Neural progenitor cell (in vitro differentiated cells): ENCODE results near the gene VPS13D. TPM values are rescaled to one million over a fixed set of nuclear protein-coding genes. Genes with fewer than 3 reads are reported as not detected.

ENCODE experiments used
- DNase-seq: peaks from one replicate; pipeline ENCODE4 v3.0.0-alpha.2; 2016; ENCODE audit warnings: low spot score
- H2AFZ ChIP-seq: fragments of 200-600 bp; sonication (generic); replicated peaks from 2 replicates; pipeline ENCODE4 v1.6.1; 2016; ENCODE audit warnings: antibody characterized with exemption
- H3F3A ChIP-seq: fragments of 200-600 bp; sonication (generic); 2 replicates; pipeline ENCODE4 v1.6.1; 2016; ENCODE audit warnings: antibody characterized with exemption, low read depth
- H3K27ac ChIP-seq: fragments of 200-600 bp; sonication (generic); 2 replicates; pipeline ENCODE4 v1.5.1; 2016; ENCODE audit warnings: mild to moderate bottlenecking
- H3K27me3 ChIP-seq: fragments of 200-600 bp; sonication (generic); 2 replicates; pipeline ENCODE4 v1.6.1; 2016; ENCODE audit warnings: mild to moderate bottlenecking, moderate library complexity
- H3K36me3 ChIP-seq: fragments of 200-600 bp; sonication (generic); 2 replicates; pipeline ENCODE4 v1.5.1; 2016
- H3K4me1 ChIP-seq: fragments of 200-600 bp; sonication (generic); 2 replicates; pipeline ENCODE4 v1.6.1; 2016; ENCODE audit warnings: mixed run types
- H3K4me2 ChIP-seq: fragments of 200-600 bp; sonication (generic); 2 replicates; pipeline ENCODE4 v1.6.1; 2016
- H3K4me3 ChIP-seq: fragments of 200-600 bp; sonication (generic); 2 replicates; pipeline ENCODE4 v1.5.1; 2016
- H3K79me2 ChIP-seq: fragments of 200-600 bp; sonication (generic); 2 replicates; pipeline ENCODE4 v1.6.1; 2016; ENCODE audit warnings: low read depth
- H3K9ac ChIP-seq: fragments of 200-600 bp; sonication (generic); 2 replicates; pipeline ENCODE4 v1.6.1; 2016
- H3K9me3 ChIP-seq: fragments of 200-600 bp; sonication (generic); 2 replicates; pipeline ENCODE4 v1.5.1; 2016; ENCODE audit warnings: low read depth
- H4K20me1 ChIP-seq: fragments of 200-600 bp; sonication (generic); 2 replicates; pipeline ENCODE4 v1.6.1; 2016; ENCODE audit warnings: low read depth
- H3K27ac Mint-ChIP-seq: 3 replicates; pipeline ENCODE4 v1.8.0; 2021; ENCODE audit warnings: mixed read lengths
- H3K27me3 Mint-ChIP-seq: 2 replicates; pipeline ENCODE4 v1.8.0; 2022; ENCODE audit warnings: low read depth, mild to moderate bottlenecking, inconsistent platforms, moderate library complexity, mixed read lengths; ENCODE audit not compliant: insufficient read depth
- H3K36me3 Mint-ChIP-seq: 3 replicates; pipeline ENCODE4 v1.8.0; 2021; ENCODE audit warnings: mixed read lengths
- H3K4me1 Mint-ChIP-seq: 3 replicates; pipeline ENCODE4 v1.8.0; 2021; ENCODE audit warnings: mixed read lengths
- H3K4me3 Mint-ChIP-seq: 3 replicates; pipeline ENCODE4 v1.8.0; 2021; ENCODE audit warnings: mild to moderate bottlenecking, moderate library complexity, mixed read lengths
- H3K9me3 Mint-ChIP-seq: 3 replicates; pipeline ENCODE4 v1.8.0; 2020; ENCODE audit warnings: mixed read lengths
- EZH2 ChIP-seq: fragments of 200-600 bp; sonication (generic); IDR thresholded peaks from 2 replicates; pipeline ENCODE4 v1.6.1; 2017; ENCODE audit warnings: antibody characterized with exemption, mild to moderate bottlenecking, moderate library complexity
- EZH2phosphoT487 ChIP-seq: fragments of 200-600 bp; sonication (generic); IDR thresholded peaks from 2 replicates; pipeline ENCODE4 v1.6.1; 2017; ENCODE audit warnings: antibody characterized with exemption
- total RNA-seq: library from RNA; depleted of rRNA; stranded (reverse); fragments of >200 nt; gene quantifications from 2 replicates; pipeline ENCODE4 v1.2.3, GENCODE V29; 2015; ENCODE audit warnings: low replicate concordance
- TF ChIP-seq, protein P1 (sequence below): fragments of 200-600 bp; sonication (generic); IDR thresholded peaks from 2 replicates; pipeline ENCODE4 v1.5.1; 2017; ENCODE audit warnings: antibody characterized with exemption, mild to moderate bottlenecking

VPS13D gene
- total RNA-seq, 1 donor from 2014 or later = 16.4 TPM

DNA sequence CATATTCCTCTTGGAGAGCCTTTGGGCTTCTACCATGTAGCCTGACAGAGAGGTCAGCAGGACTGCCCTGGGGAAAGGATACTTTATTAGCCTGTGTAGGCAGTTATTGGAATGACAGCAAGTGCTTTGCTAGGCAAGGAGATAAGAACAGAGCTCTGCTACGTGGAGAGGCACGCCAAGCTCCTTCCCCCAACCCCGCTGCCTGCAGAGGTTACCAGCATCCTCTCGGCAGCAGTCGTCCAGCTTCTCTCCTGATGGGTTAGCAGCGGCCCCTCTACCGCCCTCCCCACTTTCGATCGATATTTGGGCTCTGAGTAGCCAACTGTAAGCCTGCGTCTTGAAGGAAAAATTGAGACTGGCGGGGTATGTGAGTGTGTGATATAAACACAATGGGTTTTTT, 265.9 kb downstream of the VPS13D start:
- H3K4me2 ChIP-seq = no peak overlapping the region
- DNase-seq = no peak
- H3K27ac Mint-ChIP-seq = no peak overlapping the region
- TF ChIP-seq EZH2phosphoT487 (no peak), EZH2 (no peak)
- TF ChIP-seq, protein P1, sequence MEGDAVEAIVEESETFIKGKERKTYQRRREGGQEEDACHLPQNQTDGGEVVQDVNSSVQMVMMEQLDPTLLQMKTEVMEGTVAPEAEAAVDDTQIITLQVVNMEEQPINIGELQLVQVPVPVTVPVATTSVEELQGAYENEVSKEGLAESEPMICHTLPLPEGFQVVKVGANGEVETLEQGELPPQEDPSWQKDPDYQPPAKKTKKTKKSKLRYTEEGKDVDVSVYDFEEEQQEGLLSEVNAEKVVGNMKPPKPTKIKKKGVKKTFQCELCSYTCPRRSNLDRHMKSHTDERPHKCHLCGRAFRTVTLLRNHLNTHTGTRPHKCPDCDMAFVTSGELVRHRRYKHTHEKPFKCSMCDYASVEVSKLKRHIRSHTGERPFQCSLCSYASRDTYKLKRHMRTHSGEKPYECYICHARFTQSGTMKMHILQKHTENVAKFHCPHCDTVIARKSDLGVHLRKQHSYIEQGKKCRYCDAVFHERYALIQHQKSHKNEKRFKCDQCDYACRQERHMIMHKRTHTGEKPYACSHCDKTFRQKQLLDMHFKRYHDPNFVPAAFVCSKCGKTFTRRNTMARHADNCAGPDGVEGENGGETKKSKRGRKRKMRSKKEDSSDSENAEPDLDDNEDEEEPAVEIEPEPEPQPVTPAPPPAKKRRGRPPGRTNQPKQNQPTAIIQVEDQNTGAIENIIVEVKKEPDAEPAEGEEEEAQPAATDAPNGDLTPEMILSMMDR = no peak
- no peaks in the 10 kb centered on the region for H3K79me2 ChIP-seq
- H3K4me1 ChIP-seq = no peaks in the 10 kb centered on the region
- H3K4me3 ChIP-seq = no peak overlapping the region
- H3F3A ChIP-seq = peaks cover 2% of the 10 kb centered on the region
- peaks cover 11% of the 10 kb centered on the region for H3K36me3 Mint-ChIP-seq
- H3K36me3 ChIP-seq = no peaks in the 10 kb centered on the region
- no peak overlapping the region for H2AFZ ChIP-seq
- H3K4me3 Mint-ChIP-seq = no peak overlapping the region
- H3K9me3 Mint-ChIP-seq = peaks cover 8% of the 10 kb centered on the region
- H3K4me1 Mint-ChIP-seq = no peaks in the 10 kb centered on the region
- H4K20me1 ChIP-seq = no peaks in the 10 kb centered on the region
- no peak overlapping the region for H3K27ac ChIP-seq
- H3K9ac ChIP-seq = no peak overlapping the region
- peaks cover 4% of the 10 kb centered on the region for H3K27me3 Mint-ChIP-seq
- no peaks in the 10 kb centered on the region for H3K9me3 ChIP-seq
- H3K27me3 ChIP-seq = no peaks in the 10 kb centered on the region

DNA sequence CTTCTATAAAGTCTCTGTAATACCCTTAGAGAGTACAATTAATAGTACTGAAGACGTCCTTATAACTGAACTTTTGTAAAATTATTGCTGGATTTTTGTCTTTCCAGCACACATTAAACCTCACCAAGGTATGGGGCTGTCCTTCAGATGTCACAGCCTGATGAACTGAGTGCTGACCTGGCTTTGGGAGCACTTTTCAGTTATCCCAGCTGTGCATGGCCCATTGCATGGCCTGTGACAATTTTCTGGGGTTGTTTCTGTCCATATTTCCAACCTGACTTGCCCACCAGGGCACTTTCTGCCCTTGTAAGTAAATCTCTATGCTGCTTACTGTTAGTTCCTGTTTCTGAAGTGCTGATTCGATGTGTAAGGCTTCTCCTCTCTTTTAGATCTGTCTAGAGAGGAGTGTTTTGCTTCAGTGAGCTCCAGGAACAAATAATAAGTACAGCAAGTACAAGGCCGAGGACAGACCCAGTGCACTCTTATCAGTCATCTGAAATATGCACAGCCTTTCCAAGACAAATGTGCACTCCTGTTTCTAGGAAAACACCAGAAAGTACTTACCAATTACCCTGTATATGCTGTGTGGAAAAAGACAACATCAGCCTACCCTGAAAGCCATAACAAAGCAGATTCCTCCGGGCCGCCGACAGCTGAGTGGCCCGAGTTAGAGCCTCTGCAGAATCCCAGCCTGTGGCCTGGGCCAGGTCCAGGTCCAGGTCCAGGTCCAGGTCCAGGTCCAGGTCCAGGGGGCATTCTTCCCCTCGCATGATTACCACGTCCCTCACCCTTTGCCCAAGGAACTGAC, 266.5 kb downstream of the VPS13D start:
- H3K27ac ChIP-seq = no peak overlapping the region

DNA sequence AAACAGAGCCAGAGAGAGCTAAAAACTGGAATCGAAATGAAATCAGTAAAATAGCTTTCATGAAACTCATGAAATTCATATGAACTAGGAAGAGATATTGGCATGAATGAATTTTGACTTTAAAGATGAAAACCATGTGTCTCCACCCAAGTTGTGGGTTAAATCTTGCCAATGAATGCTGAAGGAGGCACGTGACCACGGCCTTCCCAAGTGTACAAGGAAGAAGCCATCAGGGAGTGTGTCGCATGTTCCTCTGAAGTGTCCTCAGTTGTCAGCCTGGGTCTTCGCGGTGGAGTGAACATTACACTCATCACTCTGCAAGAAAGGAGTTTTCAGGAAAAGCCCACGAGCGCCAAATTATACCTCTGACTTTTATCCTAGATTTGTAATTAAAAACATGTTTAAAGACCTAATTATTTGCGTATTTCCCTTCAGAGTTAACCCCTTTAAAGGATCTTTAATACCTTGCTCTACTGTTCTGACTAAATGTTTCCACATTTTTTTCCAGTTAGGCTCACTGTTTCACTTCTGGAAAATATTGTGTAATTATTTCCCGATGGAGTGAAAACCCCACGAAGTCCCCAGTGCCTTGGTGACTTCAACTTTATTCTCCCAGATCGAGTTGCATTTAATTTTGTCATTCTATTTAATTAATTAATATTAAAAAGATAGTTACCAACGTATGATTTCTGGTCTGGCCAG, 269.9 kb downstream of the VPS13D start:
- Mint-ChIP-seq H3K4me1 (no peaks in the 10 kb centered on the region), H3K27me3 (peaks cover 7% of the 10 kb centered on the region), H3K9me3 (no peaks in the 10 kb centered on the region), H3K4me3 (no peak overlapping the region), H3K36me3 (peaks cover 6% of the 10 kb centered on the region), H3K27ac (no peak overlapping the region)
- TF ChIP-seq, protein P1 = no peak
- TF ChIP-seq EZH2 (no peak), EZH2phosphoT487 (no peak)
- no peak overlapping the region for H2AFZ ChIP-seq
- no peak for DNase-seq
- no peaks in the 10 kb centered on the region for H3K27me3 ChIP-seq
- H3K4me1 ChIP-seq = no peaks in the 10 kb centered on the region
- H4K20me1 ChIP-seq = no peaks in the 10 kb centered on the region
- no peak overlapping the region for H3K4me3 ChIP-seq
- H3K4me2 ChIP-seq = no peak overlapping the region
- no peak overlapping the region for H3K9ac ChIP-seq
- no peaks in the 10 kb centered on the region for H3F3A ChIP-seq
- H3K9me3 ChIP-seq = no peaks in the 10 kb centered on the region
- no peak overlapping the region for H3K27ac ChIP-seq
- H3K36me3 ChIP-seq = no peaks in the 10 kb centered on the region
- no peaks in the 10 kb centered on the region for H3K79me2 ChIP-seq

More for the DNA sequence above, 266.5 kb downstream of the VPS13D start:
- Histone ChIP-seq H2AFZ (no peak overlapping the region), H3K4me1 (no peaks in the 10 kb centered on the region), H3K36me3 (no peaks in the 10 kb centered on the region), H4K20me1 (no peaks in the 10 kb centered on the region), H3K4me3 (no peak overlapping the region), H3F3A (no peaks in the 10 kb centered on the region), H3K4me2 (no peak overlapping the region), H3K9me3 (no peaks in the 10 kb centered on the region), H3K79me2 (no peaks in the 10 kb centered on the region), H3K27me3 (no peaks in the 10 kb centered on the region), H3K9ac (no peak overlapping the region)
- peaks cover 4% of the 10 kb centered on the region for H3K27me3 Mint-ChIP-seq
- peaks cover 11% of the 10 kb centered on the region for H3K36me3 Mint-ChIP-seq
- no peak overlapping the region for H3K27ac Mint-ChIP-seq
- no peak for DNase-seq
- no peaks in the 10 kb centered on the region for H3K4me1 Mint-ChIP-seq
- peaks cover 2% of the 10 kb centered on the region for H3K9me3 Mint-ChIP-seq
- H3K4me3 Mint-ChIP-seq = no peak overlapping the region
- TF ChIP-seq EZH2phosphoT487 (no peak), EZH2 (no peak)
- TF ChIP-seq, protein P1 = no peak
